HCT116 (cell line): ENCODE results near the gene FHL5. TPM values are rescaled to one million over a fixed set of nuclear protein-coding genes. Genes with fewer than 3 reads are reported as not detected.

Source experiments
- ATAC-seq: fragments of 200-7000 bp; cut with Tn5 transposase; 2 replicates; pipeline ENCODE4 v1.9.1; 2020; ENCODE audit warnings: mild to moderate bottlenecking, moderate library complexity
- BruUV-seq: library from RNA; stranded (reverse); fragments of 400-500 nt; replicated peaks from 2 replicates; lab custom pipeline; 2021; lab: Mats Ljungman, UMichigan
- CTCF ChIA-PET: fragments of 300-600 bp; sonication (Branson Sonifier 250); formaldehyde crosslinking; loops from one replicate; lab custom pipeline; 2021; ENCODE audit warnings: antibody characterized with exemption; lab: Charles Lee
- POLR2A ChIA-PET: fragments of 300-600, 350-600 bp; sonication (Branson Sonifier 250); formaldehyde crosslinking; loops from one replicate; lab custom pipeline; 2021; ENCODE audit warnings: antibody characterized with exemption; lab: Charles Lee
- RAD21 ChIA-PET, 2 experiments: fragments of 300-600 bp; sonication (Branson Sonifier 250); formaldehyde crosslinking; loops; one replicate each; lab custom pipeline; 2023; ENCODE audit warnings: low total read pairs in 2 of 2; ENCODE audit not compliant: uncharacterized antibody in 2 of 2, unreplicated experiment in 2 of 2, low non-redundant PET in 1 of 2; lab: Charles Lee
- DNase-seq: peaks from one replicate; pipeline ENCODE4 v3.0.0-alpha.2; 2010; ENCODE audit warnings: low read depth, low spot score
- H2AFZ ChIP-seq: fragments of 200-600 bp; shearing (Covaris generic), sonication (generic); 2 replicates; pipeline ENCODE4 v1.6.1; 2017; ENCODE audit warnings: low read depth, mixed run types, mixed read lengths, antibody characterized with exemption, low read length; ENCODE audit not compliant: poor library complexity, severe bottlenecking
- H3K27ac ChIP-seq: 2 replicates; pipeline ENCODE4 v1.5.1; 2012; ENCODE audit warnings: low read depth, low read length
- H3K27me3 ChIP-seq: fragments of 200-600 bp; sonication (generic); 2 replicates; pipeline ENCODE4 v1.6.1; 2016; ENCODE audit warnings: mixed run types, low read length, mixed read lengths; ENCODE audit not compliant: insufficient read depth
- H3K36me3 ChIP-seq, 2 experiments: fragments of 200-500 bp in 1 of 2; fragments of 200-600 bp in 1 of 2; sonication (Bioruptor generic) in 1 of 2; sonication (generic) in 1 of 2; 2 replicates each; pipeline versions ENCODE4 v1.5.1 to v1.6.1; 2014 to 2016; ENCODE audit warnings: low read length in 2 of 2, inconsistent platforms in 1 of 2, mixed read lengths in 1 of 2, mixed run types in 1 of 2; ENCODE audit not compliant: insufficient read depth in 2 of 2, control insufficient read depth in 1 of 2
- H3K4me1 ChIP-seq, 2 experiments: fragments of 200-600 bp in 1 of 2; sonication (generic) in 1 of 2; 2 replicates each; pipeline versions ENCODE4 v1.5.1 to v1.6.1; 2012 to 2017; ENCODE audit warnings: low read length in 2 of 2, inconsistent platforms in 1 of 2, mild to moderate bottlenecking in 1 of 2, mixed read lengths in 1 of 2, mixed run types in 1 of 2, moderate library complexity in 1 of 2; ENCODE audit not compliant: insufficient read depth in 2 of 2, control insufficient read depth in 1 of 2
- H3K4me2 ChIP-seq: fragments of 200-600 bp; sonication (generic); 2 replicates; pipeline ENCODE4 v1.6.1; 2017; ENCODE audit warnings: mixed run types, low read length, mixed read lengths
- H3K4me3 ChIP-seq, 2 experiments: fragments of 200-600 bp in 1 of 2; sonication (generic) in 1 of 2; replicated peaks in 1 of 2; 2 replicates each; pipeline ENCODE4 v1.5.1; 2011 to 2016; ENCODE audit warnings: low read length in 2 of 2, control low read depth in 1 of 2, low read depth in 1 of 2, mild to moderate bottlenecking in 1 of 2, mixed read lengths in 1 of 2, mixed run types in 1 of 2
- H3K79me2 ChIP-seq: fragments of 200-600 bp; sonication (generic); 2 replicates; pipeline ENCODE4 v1.6.1; 2017; ENCODE audit warnings: mild to moderate bottlenecking, mixed run types, low read length, moderate library complexity, mixed read lengths; ENCODE audit not compliant: insufficient read depth
- H3K9ac ChIP-seq: fragments of 200-600 bp; sonication (generic); 2 replicates; pipeline ENCODE4 v1.6.1; 2016; ENCODE audit warnings: low read length, mixed read lengths
- H3K9me2 ChIP-seq: fragments of 200-600 bp; sonication (generic), shearing (Covaris generic); 2 replicates; pipeline ENCODE4 v1.6.1; 2017; ENCODE audit warnings: mixed run types, mild to moderate bottlenecking, moderate library complexity; ENCODE audit not compliant: insufficient read depth
- H3K9me3 ChIP-seq, 2 experiments: fragments of 200-500 bp in 1 of 2; fragments of 200-600 bp in 1 of 2; sonication (Bioruptor generic) in 1 of 2; sonication (generic) in 1 of 2; 2 replicates each; pipeline ENCODE4 v1.6.1; 2014 to 2017; ENCODE audit warnings: low read length in 2 of 2, mixed read lengths in 2 of 2, inconsistent platforms in 1 of 2, low read depth in 1 of 2, mild to moderate bottlenecking in 1 of 2, mixed run types in 1 of 2, moderate library complexity in 1 of 2; ENCODE audit not compliant: control insufficient read depth in 1 of 2, insufficient read depth in 1 of 2
- H4K20me1 ChIP-seq: fragments of 200-600 bp; sonication (generic), shearing (Covaris generic); 2 replicates; pipeline ENCODE4 v1.6.1; 2017; ENCODE audit warnings: mixed run types, mild to moderate bottlenecking, moderate library complexity; ENCODE audit not compliant: insufficient read depth
- ATF3 ChIP-seq: IDR thresholded peaks from 2 replicates; pipeline ENCODE4 v1.6.1; 2012
- REST ChIP-seq: IDR thresholded peaks from 2 replicates; pipeline ENCODE4 v1.6.1; 2012; ENCODE audit warnings: low read depth
- SRF ChIP-seq: IDR thresholded peaks from 2 replicates; pipeline ENCODE4 v1.6.1; 2012; ENCODE audit warnings: low read depth
- intact Hi-C: fragments of 100-400 bp; cut with micrococcal nuclease; formaldehyde crosslinking; loops from 2 replicates; pipeline ENCODE4 v1.10.0; 2022
- total RNA-seq: library from RNA; stranded (reverse); gene quantifications from one replicate; pipeline ENCODE4 v1.2.1, GENCODE V29; 2021; ENCODE audit not compliant: unreplicated experiment

Gene FHL5
- total RNA-seq, 1 experiment from 2014 or later = not detected

GRCh38 chr6:96521306-96521643, 41.7 kb upstream of the FHL5 start:
- peak overlapping the region; percentile 77 to 80 for H3K4me3 ChIP-seq
- ChIA-PET POLR2A (no interaction called here), CTCF (no interaction called here), RAD21 (no interaction called here)
- ATAC-seq (peak; percentile 24), DNase-seq (no peak)
- H3K9me2 ChIP-seq = no peaks in the 10 kb centered on the region
- peaks cover 26% of the 10 kb centered on the region for H3K79me2 ChIP-seq
- peak overlapping the region; percentile 83 for H3K27ac ChIP-seq
- peak overlapping the region; percentile 83 for H3K9ac ChIP-seq
- intact Hi-C loops = loop anchor here (5.0 kb wide), 1 partner anchor 376 kb away; the partner anchor contains the start of gene NDUFAF4
- peaks cover 0 to 7% of the 10 kb centered on the region in 2 experiments; a peak in 1 of 4 replicates for H3K36me3 ChIP-seq
- no peak overlapping the region for H2AFZ ChIP-seq
- H3K9me3 ChIP-seq = no peaks in the 10 kb centered on the region
- TF ChIP-seq SRF = peak; percentile 43; the same call in 1 of the 2 replicates
- TF ChIP-seq ATF3 = no peak
- no peak for TF ChIP-seq REST
- peaks cover 9 to 26% of the 10 kb centered on the region in 2 experiments for H3K4me1 ChIP-seq
- peak overlapping the region; percentile 82 for H3K4me2 ChIP-seq
- no peaks in the 10 kb centered on the region for H3K27me3 ChIP-seq
- no peaks in the 10 kb centered on the region for H4K20me1 ChIP-seq
- no TSS peak for BruUV-seq
